Common myeloid progenitor, CD34-positive (primary cell): ENCODE data around the gene TMEM178B.

Experiments used
- CTCF ChIA-PET: fragments of 350-600 bp; sonication (Branson Sonifier 250); formaldehyde crosslinking; loops from one replicate; lab custom pipeline; 2021; ENCODE audit warnings: antibody characterized with exemption; lab: Charles Lee
- POLR2A ChIA-PET: fragments of 350-600 bp; sonication (Branson Sonifier 250); formaldehyde crosslinking; loops from one replicate; lab custom pipeline; 2021; ENCODE audit warnings: antibody characterized with exemption; lab: Charles Lee
- DNase-seq, 3 donors: peaks; one replicate each; pipeline versions ENCODE4 v3.0.0 to v3.0.0-alpha.2; 2013
- H3K27ac ChIP-seq, 2 experiments: 1 replicate in 1 of 2; 2 replicates in 1 of 2; pipeline ENCODE4 v1.7.0; 2013; ENCODE audit warnings: inconsistent platforms in 2 of 2, low read length in 2 of 2, mild to moderate bottlenecking in 2 of 2, low read depth in 1 of 2, moderate library complexity in 1 of 2; ENCODE audit not compliant: severe bottlenecking in 2 of 2, insufficient read depth in 1 of 2, poor library complexity in 1 of 2
- H3K27me3 ChIP-seq, 5 experiments: replicated peaks in 2 of 5; 1 replicate in 3 of 5; 2 replicates in 2 of 5; pipeline versions ENCODE4 v1.6.1 to v1.7.0; 2013; ENCODE audit warnings: low read length in 4 of 5, mild to moderate bottlenecking in 2 of 5, moderate library complexity in 2 of 5, inconsistent platforms in 1 of 5; ENCODE audit not compliant: insufficient read depth in 5 of 5, control insufficient read depth in 4 of 5
- H3K36me3 ChIP-seq, 4 experiments: 1 replicate in 2 of 4; 2 replicates in 2 of 4; pipeline versions ENCODE4 v1.6.1 to v1.7.0; 2013; ENCODE audit warnings: low read length in 3 of 4, control low read depth in 1 of 4, mild to moderate bottlenecking in 1 of 4; ENCODE audit not compliant: control insufficient read depth in 4 of 4, insufficient read depth in 4 of 4
- H3K4me1 ChIP-seq, 4 experiments: 1 replicate in 3 of 4; 2 replicates in 1 of 4; pipeline versions ENCODE4 v1.6.1 to v1.7.1; 2013; ENCODE audit warnings: low read length in 3 of 4, mild to moderate bottlenecking in 3 of 4, control low read depth in 1 of 4, inconsistent platforms in 1 of 4, moderate library complexity in 1 of 4; ENCODE audit not compliant: control insufficient read depth in 4 of 4, insufficient read depth in 4 of 4; ENCODE audit errors: control extremely low read depth in 1 of 4
- H3K4me3 ChIP-seq, 7 experiments: 1 replicate in 4 of 7; 2 replicates in 3 of 7; pipeline versions ENCODE4 v1.5.1 to v1.7.0; 2013; ENCODE audit warnings: mild to moderate bottlenecking in 7 of 7, low read length in 6 of 7, moderate library complexity in 6 of 7, inconsistent platforms in 2 of 7, low read depth in 2 of 7, control low read depth in 1 of 7; ENCODE audit not compliant: insufficient read depth in 4 of 7, control insufficient read depth in 1 of 7; ENCODE audit errors: extremely low read depth in 1 of 7
- H3K9me3 ChIP-seq, 5 experiments: 1 replicate in 4 of 5; 2 replicates in 1 of 5; pipeline versions ENCODE4 v1.6.1 to v1.7.1; 2013; ENCODE audit warnings: low read length in 4 of 5, mild to moderate bottlenecking in 2 of 5, inconsistent platforms in 1 of 5, low read depth in 1 of 5, moderate library complexity in 1 of 5; ENCODE audit not compliant: control insufficient read depth in 4 of 5, insufficient read depth in 2 of 5; ENCODE audit errors: control extremely low read depth in 1 of 5
- WGBS: methylation state at CpG from one replicate; pipeline ENCODE4 v1.1.5; 2013; ENCODE audit not compliant: insufficient coverage; 5-methylcytosine and 5-hydroxymethylcytosine counted together

The TMEM178B gene

GRCh38 chr7:141452911-141453310 lies 379.0 kb downstream of the TMEM178B start:
- CTCF ChIA-PET, result no interaction called here
- DNase-seq, result no peak
- POLR2A ChIA-PET, result no interaction called here
- H3K36me3 ChIP-seq, result no peaks in the 10 kb centered on the region
- no peak overlapping the region for H3K4me3 ChIP-seq
- peaks cover 0 to 2% (median 0%) of the 10 kb centered on the region in 5 experiments for H3K27me3 ChIP-seq
- no peak overlapping the region for H3K27ac ChIP-seq
- H3K4me1 ChIP-seq, result no peaks in the 10 kb centered on the region
- H3K9me3 ChIP-seq, result no peaks in the 10 kb centered on the region
- 94% methylated on average over 3 of the region's 3 CpGs for WGBS

GRCh38 chr7:141454338-141454737 lies 380.5 kb downstream of the TMEM178B start:
- ChIA-PET CTCF (interaction anchor here (1.8 kb wide), 1 partner anchor 12 kb away, joined by 3 read pairs; no protein-coding TSS in a partner anchor), POLR2A (no interaction called here)
- WGBS, result 100% methylated on average over 2 of the region's 3 CpGs

GRCh38 chr7:141455723-141456122 lies 381.9 kb downstream of the TMEM178B start:
- H3K27me3 ChIP-seq, result no peaks in the 10 kb centered on the region
- 100% methylated on average over 1 of the region's 1 CpG for WGBS
- H3K36me3 ChIP-seq, result no peaks in the 10 kb centered on the region
- H3K4me1 ChIP-seq, result no peaks in the 10 kb centered on the region
- H3K27ac ChIP-seq, result no peak overlapping the region
- H3K9me3 ChIP-seq, result no peaks in the 10 kb centered on the region
- ChIA-PET POLR2A (no interaction called here), CTCF (interaction anchor here (1.8 kb wide), 1 partner anchor 11 kb away, joined by 3 read pairs; no protein-coding TSS in a partner anchor)
- H3K4me3 ChIP-seq, result no peak overlapping the region
- DNase-seq, result no peak

More at GRCh38 chr7:141454338-141454737, 380.5 kb downstream of the TMEM178B start:
- H3K4me3 ChIP-seq, result no peak overlapping the region
- DNase-seq, result no peak
- no peaks in the 10 kb centered on the region for H3K9me3 ChIP-seq
- no peaks in the 10 kb centered on the region for H3K27me3 ChIP-seq
- H3K36me3 ChIP-seq, result no peaks in the 10 kb centered on the region
- no peaks in the 10 kb centered on the region for H3K4me1 ChIP-seq
- H3K27ac ChIP-seq, result no peak overlapping the region

GRCh38 chr7:141456298-141456697 lies 382.4 kb downstream of the TMEM178B start:
- WGBS, result 100% methylated on average over 1 of the region's 2 CpGs
- Histone ChIP-seq H3K27ac (no peak overlapping the region), H3K4me1 (no peaks in the 10 kb centered on the region), H3K36me3 (no peaks in the 10 kb centered on the region), H3K27me3 (peaks cover 0 to 2% (median 0%) of the 10 kb centered on the region in 5 experiments), H3K4me3 (no peak overlapping the region), H3K9me3 (no peaks in the 10 kb centered on the region)
- CTCF ChIA-PET, result interaction anchor here (1.1 to 1.8 kb wide), 2 partner anchors 10 to 12 kb away, joined by 3 to 4 read pairs; no protein-coding TSS in a partner anchor
- POLR2A ChIA-PET, result no interaction called here
- no peak for DNase-seq

GRCh38 chr7:141456711-141457110 lies 382.8 kb downstream of the TMEM178B start:
- ChIA-PET CTCF (interaction anchor here (1.1 kb wide), 1 partner anchor 12 kb away, joined by 4 read pairs; no protein-coding TSS in a partner anchor), POLR2A (no interaction called here)
- no peaks in the 10 kb centered on the region for H3K36me3 ChIP-seq
- H3K27ac ChIP-seq, result no peak overlapping the region
- H3K4me3 ChIP-seq, result no peak overlapping the region
- no peaks in the 10 kb centered on the region for H3K4me1 ChIP-seq
- WGBS, result 100% methylated on average over 2 of the region's 4 CpGs
- DNase-seq, result no peak
- H3K27me3 ChIP-seq, result peaks cover 0 to 3% (median 0%) of the 10 kb centered on the region in 5 experiments
- H3K9me3 ChIP-seq, result no peaks in the 10 kb centered on the region

- no peak for DNase-seq
- WGBS, result 85% methylated on average over 13 of the region's 16 CpGs
- H3K9me3 ChIP-seq, result no peaks in the 10 kb centered on the region
- H3K36me3 ChIP-seq, result no peaks in the 10 kb centered on the region
- CTCF ChIA-PET, result interaction anchor here (0.7 kb wide), 1 partner anchor 10 kb away, joined by 3 read pairs; no protein-coding TSS in a partner anchor
- H3K4me3 ChIP-seq, result no peak overlapping the region
- H3K4me1 ChIP-seq, result no peaks in the 10 kb centered on the region
- peaks cover 0 to 6% (median 0%) of the 10 kb centered on the region in 5 experiments for H3K27me3 ChIP-seq
- POLR2A ChIA-PET, result no interaction called here
- H3K27ac ChIP-seq, result no peak overlapping the region
Measured at GRCh38 chr7:141460781-141461715, 387.2 kb downstream of the TMEM178B start.

- Histone ChIP-seq H3K4me3 (no peak overlapping the region), H3K4me1 (no peaks in the 10 kb centered on the region), H3K36me3 (no peaks in the 10 kb centered on the region), H3K27ac (no peak overlapping the region), H3K9me3 (no peaks in the 10 kb centered on the region), H3K27me3 (peaks cover 0 to 6% (median 0%) of the 10 kb centered on the region in 5 experiments)
- POLR2A ChIA-PET, result no interaction called here
- 90% methylated on average over 5 of the region's 6 CpGs for WGBS
- no peak for DNase-seq
- CTCF ChIA-PET, result interaction anchor here (0.7 kb wide), 1 partner anchor 11 kb away, joined by 3 read pairs; no protein-coding TSS in a partner anchor
Measured at GRCh38 chr7:141461924-141462323, 388.1 kb downstream of the TMEM178B start.
